Measurements from ENCODE around the gene CDK14. TPM values are rescaled to one million over a fixed set of nuclear protein-coding genes. Genes with fewer than 3 reads are reported as not detected.

The CDK14 gene
- total RNA-seq, 5 donors from 2014 or later (not counting 1 experiment from before 2014, with no cell fraction given) = 0.86 to 6.6 (median 1.6) TPM

GRCh38 chr7:90568213-90568612 lies 27.9 kb upstream of the CDK14 start:
- Histone ChIP-seq H3K9me3 (no peaks in the 10 kb centered on the region), H3K27me3 (replicated peaks in 1 of 2; ENCODE audit: control insufficient read depth in 2 of 2, extremely low read depth in 1 of 2, insufficient read depth in 2 of 2, low read length in 1 of 2) (no peaks in the 10 kb centered on the region), H3K36me3 (ENCODE audit: control insufficient read depth in 2 of 2, extremely low read depth in 1 of 2, insufficient read depth in 1 of 2, low read length in 1 of 2) (no peaks in the 10 kb centered on the region), H3K4me1 (ENCODE audit: control insufficient read depth in 1 of 2, extremely low read depth in 1 of 2, insufficient read depth in 2 of 2, low read length in 2 of 2) (no peaks in the 10 kb centered on the region), H3K27ac (ENCODE audit: low read length) (no peak overlapping the region), H3K4me3 (ENCODE audit: control insufficient read depth in 1 of 2, extremely low read depth in 1 of 2, low read length in 1 of 2) (no peak overlapping the region)
- Mint-ChIP-seq H3K27me3 (no peaks in the 10 kb centered on the region), H3K9me3 (peaks cover 3 to 6% (median 5%) of the 10 kb centered on the region in 3 donors), H3K36me3 (no peaks in the 10 kb centered on the region), H3K27ac (no peak overlapping the region), H3K4me3 (no peak overlapping the region), H3K4me1 (no peaks in the 10 kb centered on the region)
- ChIA-PET CTCF (no interaction called here), POLR2A (no interaction called here)
- ATAC-seq (replicated peaks in 1 of 4) (no peak), DNase-seq (no peak)
- WGBS (ENCODE audit: insufficient coverage) = no CpG with 5 or more reads among the region's 4 CpGs

DNA sequence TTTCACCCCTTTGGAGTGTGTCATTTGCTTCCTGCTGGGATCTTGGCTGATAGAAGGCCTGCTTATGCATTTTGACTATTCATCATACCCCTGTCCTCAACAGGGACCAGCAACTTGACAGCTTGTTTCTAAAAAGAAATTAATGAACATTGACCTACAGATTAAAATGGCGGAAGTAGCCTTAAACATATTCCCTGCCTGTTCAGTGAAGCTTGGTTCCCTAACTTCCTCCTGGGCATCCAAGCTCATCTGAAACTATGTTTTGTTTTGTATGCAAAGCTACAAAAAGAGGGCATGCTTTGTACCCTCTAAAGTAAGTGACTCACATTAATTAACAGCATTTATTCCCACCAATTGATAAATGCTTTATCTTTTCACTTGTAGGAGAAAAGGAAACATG lies 26.8 kb upstream of the CDK14 start:
- Mint-ChIP-seq H3K4me3 (no peak overlapping the region), H3K27ac (no peak overlapping the region), H3K4me1 (no peaks in the 10 kb centered on the region), H3K9me3 (peaks cover 3 to 6% (median 5%) of the 10 kb centered on the region in 3 donors), H3K36me3 (no peaks in the 10 kb centered on the region), H3K27me3 (no peaks in the 10 kb centered on the region)
- WGBS (ENCODE audit: insufficient coverage) = 100% methylated on average over 1 of the region's 1 CpG
- DNase-seq (no peak), ATAC-seq (replicated peaks in 1 of 4) (no peak)
- Histone ChIP-seq H3K27ac (ENCODE audit: low read length) (no peak overlapping the region), H3K4me3 (ENCODE audit: control insufficient read depth in 1 of 2, extremely low read depth in 1 of 2, low read length in 1 of 2) (no peak overlapping the region), H3K9me3 (no peaks in the 10 kb centered on the region), H3K4me1 (ENCODE audit: control insufficient read depth in 1 of 2, extremely low read depth in 1 of 2, insufficient read depth in 2 of 2, low read length in 2 of 2) (no peaks in the 10 kb centered on the region), H3K36me3 (ENCODE audit: control insufficient read depth in 2 of 2, extremely low read depth in 1 of 2, insufficient read depth in 1 of 2, low read length in 1 of 2) (no peaks in the 10 kb centered on the region), H3K27me3 (replicated peaks in 1 of 2; ENCODE audit: control insufficient read depth in 2 of 2, extremely low read depth in 1 of 2, insufficient read depth in 2 of 2, low read length in 1 of 2) (no peaks in the 10 kb centered on the region)
- POLR2A ChIA-PET = no interaction called here
- CTCF ChIA-PET = no interaction called here

GRCh38 chr7:90570373-90570959 lies 25.7 kb upstream of the CDK14 start:
- no peak for ATAC-seq (replicated peaks in 1 of 4)
- no peaks in the 10 kb centered on the region for H3K4me1 ChIP-seq (ENCODE audit: control insufficient read depth in 1 of 2, extremely low read depth in 1 of 2, insufficient read depth in 2 of 2, low read length in 2 of 2)
- Mint-ChIP-seq H3K4me1 (no peaks in the 10 kb centered on the region), H3K9me3 (peaks cover 3 to 6% (median 5%) of the 10 kb centered on the region in 3 donors), H3K27me3 (no peaks in the 10 kb centered on the region), H3K36me3 (no peaks in the 10 kb centered on the region), H3K4me3 (no peak overlapping the region), H3K27ac (no peak overlapping the region)
- no peak overlapping the region for H3K27ac ChIP-seq (ENCODE audit: low read length)
- no peak for DNase-seq
- ChIA-PET CTCF (no interaction called here), POLR2A (no interaction called here)
- H3K4me3 ChIP-seq (ENCODE audit: control insufficient read depth in 1 of 2, extremely low read depth in 1 of 2, low read length in 1 of 2) = no peak overlapping the region
- no CpG with 5 or more reads among the region's 1 CpG for WGBS (ENCODE audit: insufficient coverage)
- no peaks in the 10 kb centered on the region for H3K36me3 ChIP-seq (ENCODE audit: control insufficient read depth in 2 of 2, extremely low read depth in 1 of 2, insufficient read depth in 1 of 2, low read length in 1 of 2)
- H3K9me3 ChIP-seq = no peaks in the 10 kb centered on the region
- H3K27me3 ChIP-seq (replicated peaks in 1 of 2; ENCODE audit: control insufficient read depth in 2 of 2, extremely low read depth in 1 of 2, insufficient read depth in 2 of 2, low read length in 1 of 2) = no peaks in the 10 kb centered on the region

DNA sequence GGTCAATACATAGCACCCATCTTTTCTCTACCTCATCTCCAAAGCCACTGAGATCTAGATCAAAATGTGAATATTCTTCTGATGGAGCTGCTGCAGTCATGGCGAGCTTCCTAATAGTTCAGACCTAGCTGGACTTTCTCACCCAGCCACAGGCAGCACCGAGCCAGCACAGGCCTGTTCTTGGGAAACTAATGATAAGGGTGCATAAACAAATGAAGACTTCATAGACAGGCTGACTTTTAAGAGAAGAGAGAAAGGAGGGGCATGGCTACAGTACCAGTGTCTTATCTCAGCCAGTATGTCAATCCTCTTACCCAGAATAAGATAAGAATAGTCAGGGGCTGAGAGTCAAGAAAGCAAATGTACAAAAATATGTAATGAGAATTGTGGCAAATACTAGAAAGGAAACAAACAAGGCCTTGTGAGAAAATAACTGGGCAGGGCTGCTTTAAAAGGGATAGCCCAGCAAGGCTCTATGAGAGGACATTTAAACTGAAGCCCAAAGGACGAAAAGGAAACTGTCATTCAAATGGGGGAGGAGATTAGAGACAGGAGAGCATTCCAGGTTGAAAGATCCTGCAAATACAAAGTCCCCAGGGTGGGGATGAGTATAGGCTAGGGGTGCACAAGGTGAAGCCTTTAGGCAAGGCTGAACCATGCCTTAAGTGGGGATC lies 21.8 kb upstream of the CDK14 start:
- CTCF ChIA-PET = interaction anchor here in 1 of 2 donors (0.6 kb wide), 1 partner anchor 24 kb away, joined by 4 read pairs; no protein-coding TSS in a partner anchor
- no peaks in the 10 kb centered on the region for H3K9me3 ChIP-seq
- Mint-ChIP-seq H3K4me1 (no peaks in the 10 kb centered on the region), H3K27ac (no peak overlapping the region), H3K4me3 (no peak overlapping the region), H3K9me3 (no peaks in the 10 kb centered on the region), H3K27me3 (no peaks in the 10 kb centered on the region), H3K36me3 (no peaks in the 10 kb centered on the region)
- ATAC-seq (replicated peaks in 1 of 4) (no peak), DNase-seq (no peak)
- H3K27ac ChIP-seq (ENCODE audit: low read length) = no peak overlapping the region
- no peaks in the 10 kb centered on the region for H3K4me1 ChIP-seq (ENCODE audit: control insufficient read depth in 1 of 2, extremely low read depth in 1 of 2, insufficient read depth in 2 of 2, low read length in 2 of 2)
- no peak overlapping the region for H3K4me3 ChIP-seq (ENCODE audit: control insufficient read depth in 1 of 2, extremely low read depth in 1 of 2, low read length in 1 of 2)
- POLR2A ChIA-PET = no interaction called here
- H3K36me3 ChIP-seq (ENCODE audit: control insufficient read depth in 2 of 2, extremely low read depth in 1 of 2, insufficient read depth in 1 of 2, low read length in 1 of 2) = no peaks in the 10 kb centered on the region
- H3K27me3 ChIP-seq (replicated peaks in 1 of 2; ENCODE audit: control insufficient read depth in 2 of 2, extremely low read depth in 1 of 2, insufficient read depth in 2 of 2, low read length in 1 of 2) = peaks cover 0 to 3% of the 10 kb centered on the region in 2 experiments
- WGBS (ENCODE audit: insufficient coverage) = 55% methylated on average over 1 of the region's 3 CpGs

GRCh38 chr7:90574820-90575187 lies 21.3 kb upstream of the CDK14 start:
- Histone ChIP-seq H3K27me3 (replicated peaks in 1 of 2; ENCODE audit: control insufficient read depth in 2 of 2, extremely low read depth in 1 of 2, insufficient read depth in 2 of 2, low read length in 1 of 2) (peaks cover 0 to 3% of the 10 kb centered on the region in 2 experiments), H3K4me1 (ENCODE audit: control insufficient read depth in 1 of 2, extremely low read depth in 1 of 2, insufficient read depth in 2 of 2, low read length in 2 of 2) (no peaks in the 10 kb centered on the region), H3K9me3 (no peaks in the 10 kb centered on the region), H3K4me3 (ENCODE audit: control insufficient read depth in 1 of 2, extremely low read depth in 1 of 2, low read length in 1 of 2) (no peak overlapping the region), H3K36me3 (ENCODE audit: control insufficient read depth in 2 of 2, extremely low read depth in 1 of 2, insufficient read depth in 1 of 2, low read length in 1 of 2) (no peaks in the 10 kb centered on the region), H3K27ac (ENCODE audit: low read length) (no peak overlapping the region)
- Mint-ChIP-seq H3K27me3 (no peaks in the 10 kb centered on the region), H3K4me1 (no peaks in the 10 kb centered on the region), H3K9me3 (no peaks in the 10 kb centered on the region), H3K4me3 (no peak overlapping the region), H3K27ac (no peak overlapping the region), H3K36me3 (no peaks in the 10 kb centered on the region)
- POLR2A ChIA-PET = no interaction called here
- CTCF ChIA-PET = no interaction called here
- ATAC-seq (replicated peaks in 1 of 4) = no peak
- WGBS (ENCODE audit: insufficient coverage) = no CpG with 5 or more reads among the region's 1 CpG
- no peak for DNase-seq

GRCh38 chr7:90579181-90579688 lies 16.9 kb upstream of the CDK14 start:
- H3K27ac ChIP-seq (ENCODE audit: low read length) = no peak overlapping the region
- ChIA-PET CTCF (interaction anchor here in 1 of 2 donors (0.5 kb wide), 1 partner anchor 104 kb away, joined by 3 read pairs; no protein-coding TSS in a partner anchor), POLR2A (no interaction called here)
- ATAC-seq (replicated peaks in 1 of 4) (no peak), DNase-seq (no peak)
- Mint-ChIP-seq H3K9me3 (no peaks in the 10 kb centered on the region), H3K4me3 (no peak overlapping the region), H3K27me3 (no peaks in the 10 kb centered on the region), H3K27ac (no peak overlapping the region), H3K36me3 (no peaks in the 10 kb centered on the region), H3K4me1 (no peaks in the 10 kb centered on the region)
- H3K4me3 ChIP-seq (ENCODE audit: control insufficient read depth in 1 of 2, extremely low read depth in 1 of 2, low read length in 1 of 2) = no peak overlapping the region
- H3K9me3 ChIP-seq = no peaks in the 10 kb centered on the region
- no peaks in the 10 kb centered on the region for H3K4me1 ChIP-seq (ENCODE audit: control insufficient read depth in 1 of 2, extremely low read depth in 1 of 2, insufficient read depth in 2 of 2, low read length in 2 of 2)
- peaks cover 0 to 3% of the 10 kb centered on the region in 2 experiments for H3K27me3 ChIP-seq (replicated peaks in 1 of 2; ENCODE audit: control insufficient read depth in 2 of 2, extremely low read depth in 1 of 2, insufficient read depth in 2 of 2, low read length in 1 of 2)
- H3K36me3 ChIP-seq (ENCODE audit: control insufficient read depth in 2 of 2, extremely low read depth in 1 of 2, insufficient read depth in 1 of 2, low read length in 1 of 2) = no peaks in the 10 kb centered on the region
- no CpG with 5 or more reads among the region's 4 CpGs for WGBS (ENCODE audit: insufficient coverage)
